H9 (cell line): ENCODE results near the gene MRPS31. TPM values are rescaled to one million over a fixed set of nuclear protein-coding genes. Genes with fewer than 3 reads are reported as not detected.

Experiments
- DNase-seq: peaks from one replicate; pipeline ENCODE4 v3.0.0-alpha.2; 2017
- H2AFZ ChIP-seq: one replicate; pipeline ENCODE4 v1.6.1; 2013; ENCODE audit warnings: mild to moderate bottlenecking, low read length, control low read depth, moderate library complexity
- H2AK5ac ChIP-seq: 2 replicates; pipeline ENCODE4 v1.6.1; 2013; ENCODE audit warnings: low read length, control low read depth, mixed read lengths; ENCODE audit not compliant: insufficient read length
- H2BK120ac ChIP-seq: one replicate; pipeline ENCODE4 v1.6.1; 2013; ENCODE audit warnings: low read depth, mild to moderate bottlenecking, low read length, control low read depth, inconsistent platforms; ENCODE audit not compliant: poor library complexity, severe bottlenecking
- H2BK12ac ChIP-seq: 2 replicates; pipeline ENCODE4 v1.6.1; 2013; ENCODE audit warnings: low read length, control low read depth, mixed read lengths, low read depth; ENCODE audit not compliant: insufficient read length
- H2BK15ac ChIP-seq: 2 replicates; pipeline ENCODE4 v1.6.1; 2013; ENCODE audit warnings: low read depth, low read length, control low read depth
- H2BK20ac ChIP-seq: one replicate; pipeline ENCODE4 v1.6.1; 2013; ENCODE audit warnings: low read depth, mild to moderate bottlenecking, low read length, control low read depth, inconsistent platforms; ENCODE audit not compliant: poor library complexity, severe bottlenecking
- H2BK5ac ChIP-seq: 2 replicates; pipeline ENCODE4 v1.6.1; 2013; ENCODE audit warnings: low read length, control low read depth, mixed read lengths; ENCODE audit not compliant: insufficient read length
- H3K14ac ChIP-seq: 2 replicates; pipeline ENCODE4 v1.6.1; 2013; ENCODE audit warnings: low read length, control low read depth; ENCODE audit not compliant: insufficient read depth
- H3K18ac ChIP-seq: 2 replicates; pipeline ENCODE4 v1.6.1; 2013; ENCODE audit warnings: low read depth, mild to moderate bottlenecking, mixed read lengths, low read length, control low read depth; ENCODE audit not compliant: insufficient read length
- H3K23ac ChIP-seq: 2 replicates; pipeline ENCODE4 v1.6.1; 2013; ENCODE audit warnings: low read length, control low read depth, mixed read lengths, low read depth; ENCODE audit not compliant: insufficient read length
- H3K23me2 ChIP-seq: 2 replicates; pipeline ENCODE4 v1.6.1; 2013; ENCODE audit warnings: low read depth, mild to moderate bottlenecking, mixed read lengths, low read length, control low read depth; ENCODE audit not compliant: insufficient read length, poor library complexity, severe bottlenecking
- H3K27ac ChIP-seq: 2 replicates; pipeline ENCODE4 v1.5.1; 2013; ENCODE audit warnings: low read length, control low read depth, mixed read lengths, low read depth; ENCODE audit not compliant: insufficient read length
- H3K27me3 ChIP-seq: 2 replicates; pipeline ENCODE4 v1.6.1; 2013; ENCODE audit warnings: low read length, control low read depth, inconsistent platforms; ENCODE audit not compliant: insufficient read depth
- H3K4ac ChIP-seq: 2 replicates; pipeline ENCODE4 v1.6.1; 2013; ENCODE audit warnings: low read depth, mild to moderate bottlenecking, control low read depth, inconsistent platforms, low read length, moderate library complexity
- H3K4me1 ChIP-seq: 2 replicates; pipeline ENCODE4 v1.6.1; 2013; ENCODE audit warnings: low read length, control low read depth, inconsistent platforms; ENCODE audit not compliant: insufficient read depth
- H3K4me2 ChIP-seq: 2 replicates; pipeline ENCODE4 v1.6.1; 2013; ENCODE audit warnings: low read length, control low read depth, mixed read lengths; ENCODE audit not compliant: insufficient read length, insufficient read depth
- H3K56ac ChIP-seq: 2 replicates; pipeline ENCODE4 v1.6.1; 2013; ENCODE audit warnings: low read depth, mild to moderate bottlenecking, mixed read lengths, low read length, control low read depth; ENCODE audit not compliant: insufficient read length
- H3K79me1 ChIP-seq: 2 replicates; pipeline ENCODE4 v1.6.1; 2013; ENCODE audit warnings: low read depth, mild to moderate bottlenecking, moderate library complexity, low read length, control low read depth, inconsistent platforms; ENCODE audit not compliant: insufficient read depth, poor library complexity, severe bottlenecking
- H3K79me2 ChIP-seq: 2 replicates; pipeline ENCODE4 v1.6.1; 2013; ENCODE audit warnings: low read length, control low read depth, inconsistent platforms; ENCODE audit not compliant: insufficient read depth
- H3K9ac ChIP-seq: 2 replicates; pipeline ENCODE4 v1.6.1; 2013; ENCODE audit warnings: low read length, control low read depth, mixed read lengths; ENCODE audit not compliant: insufficient read length; ENCODE audit errors: extremely low read depth
- H3K9me3 ChIP-seq: one replicate; pipeline ENCODE4 v1.6.1; 2013; ENCODE audit warnings: low read depth, low read length, inconsistent platforms; ENCODE audit not compliant: control insufficient read depth
- H3T11ph ChIP-seq: one replicate; pipeline ENCODE4 v1.6.1; 2013; ENCODE audit warnings: mild to moderate bottlenecking, low read length, control low read depth, inconsistent platforms
- H4K20me1 ChIP-seq: one replicate; pipeline ENCODE4 v1.6.1; 2013; ENCODE audit not compliant: control insufficient read depth, insufficient read length, insufficient read depth
- H4K5ac ChIP-seq: 2 replicates; pipeline ENCODE4 v1.6.1; 2013; ENCODE audit warnings: low read depth, mild to moderate bottlenecking, mixed read lengths, low read length, control low read depth; ENCODE audit not compliant: insufficient read length
- H4K8ac ChIP-seq: replicated peaks from 2 replicates; pipeline ENCODE4 v1.6.1; 2013; ENCODE audit warnings: low read length, control low read depth, mixed read lengths, low read depth; ENCODE audit not compliant: insufficient read length
- H4K91ac ChIP-seq: 2 replicates; pipeline ENCODE4 v1.6.1; 2013; ENCODE audit warnings: low read depth, mild to moderate bottlenecking, moderate library complexity, mixed read lengths, low read length, control low read depth; ENCODE audit not compliant: insufficient read length
- H3K27ac Mint-ChIP-seq, 3 experiments: 2 replicates in 2 of 3; 3 replicates in 1 of 3; pipeline ENCODE4 v1.8.0; 2020 to 2021; ENCODE audit warnings: mixed read lengths in 3 of 3, mild to moderate bottlenecking in 1 of 3, moderate library complexity in 1 of 3
- H3K27me3 Mint-ChIP-seq: 2 replicates; pipeline ENCODE4 v1.8.0; 2021; ENCODE audit warnings: low read depth, mild to moderate bottlenecking, moderate library complexity, mixed read lengths
- H3K36me3 Mint-ChIP-seq, 3 experiments: 2 replicates in 2 of 3; 3 replicates in 1 of 3; pipeline ENCODE4 v1.8.0; 2020 to 2021; ENCODE audit warnings: low read depth in 3 of 3, mixed read lengths in 3 of 3; ENCODE audit not compliant: insufficient read depth in 1 of 3
- H3K4me1 Mint-ChIP-seq, 2 experiments: 2 replicates each; pipeline ENCODE4 v1.8.0; 2020; ENCODE audit warnings: mixed read lengths in 2 of 2
- H3K4me3 Mint-ChIP-seq, 2 experiments: 2 replicates in 1 of 2; 3 replicates in 1 of 2; pipeline ENCODE4 v1.8.0; 2020 to 2021; ENCODE audit warnings: mild to moderate bottlenecking in 2 of 2, mixed read lengths in 2 of 2, moderate library complexity in 1 of 2
- H3K9me3 Mint-ChIP-seq, 2 experiments: 2 replicates in 1 of 2; 3 replicates in 1 of 2; pipeline ENCODE4 v1.8.0; 2020; ENCODE audit warnings: mild to moderate bottlenecking in 2 of 2, mixed read lengths in 2 of 2, moderate library complexity in 1 of 2
- WGBS: extraction: QIAGEN DNeasy Blood & Tissue Kit; methylation state at CpG from one replicate; pipeline ENCODE4 v1.1.7; 2013; ENCODE audit warnings: missing lambda C conversion rate, low lambda C conversion rate, mixed read lengths; ENCODE audit not compliant: insufficient read length; ENCODE audit errors: extremely low coverage; 5-methylcytosine and 5-hydroxymethylcytosine counted together
- total RNA-seq: library from RNA; stranded (reverse); gene quantifications from 2 replicates; pipeline ENCODE4 v1.2.1, GENCODE V29; 2021
- TF ChIP-seq, protein P1 (sequence below): fragments of 200-600 bp; sonication (generic); conservative IDR thresholded peaks from 3 replicates; pipeline ENCODE4 v1.8.0; 2021; ENCODE audit warnings: antibody characterized with exemption, mild to moderate bottlenecking

Gene MRPS31
- total RNA-seq, 1 experiment from 2014 or later, result 27.3 TPM

DNA sequence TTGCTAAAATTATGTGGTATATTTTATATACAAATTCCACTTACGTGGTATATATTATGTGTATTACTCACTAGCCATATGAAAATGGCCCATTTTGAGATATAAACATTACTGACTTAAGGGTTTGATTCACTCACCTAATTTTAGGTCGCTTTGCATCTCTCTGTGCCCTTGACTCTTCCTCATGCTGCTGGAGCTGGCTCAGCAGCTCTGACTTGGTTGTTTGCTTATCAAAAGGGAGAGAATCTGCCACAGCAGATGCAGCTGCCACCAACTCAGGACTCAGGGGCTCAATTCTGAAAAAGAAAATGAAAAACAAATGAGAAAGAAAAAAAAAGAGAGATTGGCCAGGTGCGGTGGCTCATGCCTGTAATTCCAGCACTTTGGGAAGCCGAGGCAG, 12.2 kb downstream of the MRPS31 start:
- no peak overlapping the region for H2BK5ac ChIP-seq
- H3K4me3 Mint-ChIP-seq, result no peak overlapping the region

More for the DNA sequence above, 12.2 kb downstream of the MRPS31 start:
- Histone ChIP-seq H4K91ac (no peak overlapping the region), H3K79me2 (no peaks in the 10 kb centered on the region), H3K56ac (no peak overlapping the region), H4K20me1 (no peaks in the 10 kb centered on the region), H2AK5ac (no peak overlapping the region), H3K27ac (no peak overlapping the region), H4K8ac (no peak overlapping the region), H3K18ac (no peak overlapping the region), H2BK120ac (no peak overlapping the region), H3K9me3 (no peaks in the 10 kb centered on the region), H3K4me1 (no peaks in the 10 kb centered on the region), H2AFZ (no peak overlapping the region), H4K5ac (no peak overlapping the region), H3K23me2 (no peaks in the 10 kb centered on the region), H3K14ac (no peak overlapping the region), H3K4ac (no peak overlapping the region), H3K23ac (no peak overlapping the region), H2BK15ac (no peak overlapping the region), H3T11ph (no peak overlapping the region), H3K27me3 (no peaks in the 10 kb centered on the region), H2BK20ac (no peak overlapping the region), H3K79me1 (no peaks in the 10 kb centered on the region), H2BK12ac (no peak overlapping the region), H3K4me2 (no peak overlapping the region), H3K9ac (no peak overlapping the region)
- Mint-ChIP-seq H3K9me3 (no peaks in the 10 kb centered on the region), H3K4me1 (no peaks in the 10 kb centered on the region), H3K27me3 (no peaks in the 10 kb centered on the region), H3K36me3 (peaks cover 9 to 32% (median 32%) of the 10 kb centered on the region in 3 experiments; a peak in 6 of 7 replicates), H3K27ac (no peak overlapping the region; a peak in 1 of 7 replicates)
- no CpG with 5 or more reads among the region's 4 CpGs for WGBS
- TF ChIP-seq, protein P1, sequence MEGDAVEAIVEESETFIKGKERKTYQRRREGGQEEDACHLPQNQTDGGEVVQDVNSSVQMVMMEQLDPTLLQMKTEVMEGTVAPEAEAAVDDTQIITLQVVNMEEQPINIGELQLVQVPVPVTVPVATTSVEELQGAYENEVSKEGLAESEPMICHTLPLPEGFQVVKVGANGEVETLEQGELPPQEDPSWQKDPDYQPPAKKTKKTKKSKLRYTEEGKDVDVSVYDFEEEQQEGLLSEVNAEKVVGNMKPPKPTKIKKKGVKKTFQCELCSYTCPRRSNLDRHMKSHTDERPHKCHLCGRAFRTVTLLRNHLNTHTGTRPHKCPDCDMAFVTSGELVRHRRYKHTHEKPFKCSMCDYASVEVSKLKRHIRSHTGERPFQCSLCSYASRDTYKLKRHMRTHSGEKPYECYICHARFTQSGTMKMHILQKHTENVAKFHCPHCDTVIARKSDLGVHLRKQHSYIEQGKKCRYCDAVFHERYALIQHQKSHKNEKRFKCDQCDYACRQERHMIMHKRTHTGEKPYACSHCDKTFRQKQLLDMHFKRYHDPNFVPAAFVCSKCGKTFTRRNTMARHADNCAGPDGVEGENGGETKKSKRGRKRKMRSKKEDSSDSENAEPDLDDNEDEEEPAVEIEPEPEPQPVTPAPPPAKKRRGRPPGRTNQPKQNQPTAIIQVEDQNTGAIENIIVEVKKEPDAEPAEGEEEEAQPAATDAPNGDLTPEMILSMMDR, result no peak
- no peak for DNase-seq
